ENCODE results near the gene UBE3C. TPM values are rescaled to one million over a fixed set of nuclear protein-coding genes. Genes with fewer than 3 reads are reported as not detected.

The UBE3C gene
- total and polyA plus RNA-seq, 2 donors (not counting 3 experiments of a cell fraction or from before 2014, with no cell fraction given), result 45.1 to 77.3 TPM

- Histone ChIP-seq H3K9ac (replicated peaks; ENCODE audit: extremely low read depth, insufficient read depth, low read length) (no peak overlapping the region), H3K9me3 (replicated peaks; ENCODE audit: control insufficient read depth, insufficient read depth, low read length) (no peaks in the 10 kb centered on the region), H3K36me3 (ENCODE audit: control insufficient read depth in 2 of 2, extremely low read depth in 1 of 2, insufficient read depth in 2 of 2, low read length in 2 of 2) (no peaks in the 10 kb centered on the region), H3K79me2 (ENCODE audit: control insufficient read depth, insufficient read depth, low read length) (no peaks in the 10 kb centered on the region), H3K4me2 (ENCODE audit: insufficient read depth, low read length) (no peak overlapping the region), H3K27me3 (ENCODE audit: control insufficient read depth in 2 of 2, insufficient read depth in 2 of 2, low read length in 2 of 2) (no peaks in the 10 kb centered on the region), H2AFZ (ENCODE audit: low read depth, low read length) (no peak overlapping the region), H3K9me1 (replicated peaks; ENCODE audit: control insufficient read depth, extremely low read depth, insufficient read depth, low read length) (no peaks in the 10 kb centered on the region), H3K4me1 (ENCODE audit: control insufficient read depth, extremely low read depth, insufficient read depth, low read length) (peaks cover 18% of the 10 kb centered on the region), H4K20me1 (replicated peaks; ENCODE audit: control insufficient read depth, extremely low read depth, insufficient read depth, low read length) (no peaks in the 10 kb centered on the region), H3K4me3 (replicated peaks in 1 of 3; ENCODE audit: insufficient read depth in 1 of 3, low read depth in 1 of 3, low read length in 3 of 3) (no peak overlapping the region), H3K27ac (ENCODE audit: insufficient read depth, low read depth, low read length) (no peak overlapping the region)
- DNase-seq (ENCODE audit: low read depth, low spot score), result no peak
- intact Hi-C loops (cut with micrococcal nuclease) (loop anchor here (2.0 kb wide), 1 partner anchor 55 kb away; the partner anchor contains the start of gene DNAJB6), dilution Hi-C loops (cut with MboI; ENCODE audit: extremely low pct_ligation_motif_present, low sequenced_read_pairs) (no loop called here)
- FAIRE-seq, result no peak
- ChIA-PET POLR2A (no interaction called here), CTCF (no interaction called here)
- BruUV-seq (replicated peaks), result no TSS peak
- TF ChIP-seq GATA2 (IDR thresholded peaks at IDR 0.05; ENCODE audit: insufficient read depth, insufficient read length, low read depth, low read length), result no peak
- TF ChIP-seq MYC (IDR thresholded peaks at IDR 0.05; ENCODE audit: low read depth, low read length), result no peak
- TF ChIP-seq POLR2A (IDR thresholded peaks at IDR 0.05; ENCODE audit: low read depth, low read length), result no peak
- no peak for TF ChIP-seq JUN (IDR thresholded peaks at IDR 0.05; ENCODE audit: borderline replicate concordance, insufficient read depth, insufficient read length, low read depth)
- TF ChIP-seq MAX (IDR thresholded peaks at IDR 0.05; ENCODE audit: insufficient read depth, insufficient read length), result no peak
- TF ChIP-seq FOS (IDR thresholded peaks at IDR 0.05; ENCODE audit: borderline replicate concordance, insufficient read depth, low read length), result no peak
- no peak for TF ChIP-seq POLR2AphosphoS5 (IDR thresholded peaks at IDR 0.05; ENCODE audit: insufficient read depth, low read depth, low read length)
- TF ChIP-seq EZH2 (IDR thresholded peaks at IDR 0.05; ENCODE audit: borderline replicate concordance, low read depth, low read length, severe bottlenecking), result no peak
- no peak for TF ChIP-seq CTCF (IDR thresholded peaks at IDR 0.05; ENCODE audit: extremely low read depth in 1 of 2, insufficient read depth in 1 of 2, low read depth in 1 of 2, low read length in 2 of 2)
Observed at GRCh38 chr7:157281221-157281998, 142.7 kb downstream of the UBE3C start.

All from endothelial cell of umbilical vein (primary cell).